K562 (cell line): Measurements from ENCODE around the gene IGFBP7. TPM values are rescaled to one million over a fixed set of nuclear protein-coding genes. Genes with fewer than 3 reads are reported as not detected.

ENCODE experiments used
- ATAC-seq: fragments of 200-7000 bp; cut with Tn5 transposase; 3 replicates; pipeline ENCODE4 v1.9.1; 2020; ENCODE audit warnings: moderate library complexity
- BruUV-seq: library from RNA; stranded (reverse); fragments of 400-500 nt; replicated peaks from 2 replicates; lab custom pipeline; 2021; lab: Mats Ljungman, UMichigan
- CTCF ChIA-PET: fragments of 300-600 bp; formaldehyde crosslinking; extraction: SDS; loops from one replicate; lab custom pipeline; 2021; ENCODE audit warnings: low intra/inter-chr PET ratio; lab: Yijun Ruan, JAX
- POLR2A ChIA-PET: fragments of 300-600, 350-650 bp; sonication (Branson Sonifier 250); formaldehyde crosslinking; extraction: SDS; loops from one replicate; lab custom pipeline; 2021; ENCODE audit warnings: antibody characterized with exemption, inconsistent platforms; lab: Yijun Ruan, JAX
- DNase-seq, 4 experiments: peaks; one replicate each; pipeline versions ENCODE4 v3.0.0 to v3.0.0-alpha.2; 2011 to 2018; ENCODE audit warnings: low spot score in 3 of 4, mixed read lengths in 3 of 4; ENCODE audit errors: extremely low read depth in 1 of 4
- FAIRE-seq: peaks from 2 replicates; lab custom pipeline; 2011; peaks lifted over from hg19 to GRCh38; lab: Jason Lieb, UNC
- H2AFZ ChIP-seq: 2 replicates; pipeline ENCODE4 v1.6.0; 2011; ENCODE audit warnings: low read depth, low read length, control low read depth, inconsistent platforms
- H3K27ac ChIP-seq: fragments of 200-600 bp; 3 replicates; pipeline ENCODE4 v1.8.0; 2011; ENCODE audit warnings: low read depth, mild to moderate bottlenecking, control low read depth, inconsistent platforms, low read length, moderate library complexity, mixed read lengths; ENCODE audit errors: extremely low read depth
- H3K27me3 ChIP-seq, 2 experiments: fragments of 300-600 bp in 1 of 2; 2 replicates in 1 of 2; 3 replicates in 1 of 2; pipeline versions ENCODE4 v1.6.0 to v1.8.0; 2011; ENCODE audit warnings: inconsistent platforms in 2 of 2, low read length in 2 of 2, mild to moderate bottlenecking in 1 of 2, mixed read lengths in 1 of 2, moderate library complexity in 1 of 2; ENCODE audit not compliant: control insufficient read depth in 2 of 2, insufficient read depth in 2 of 2
- H3K36me3 ChIP-seq: fragments of 300-600 bp; 3 replicates; pipeline ENCODE4 v1.8.0; 2011; ENCODE audit warnings: mild to moderate bottlenecking, low read length, inconsistent platforms; ENCODE audit not compliant: control insufficient read depth, insufficient read depth
- H3K4me1 ChIP-seq, 2 experiments: fragments of 200-600 bp in 1 of 2; replicated peaks in 1 of 2; 2 replicates in 1 of 2; 3 replicates in 1 of 2; pipeline versions ENCODE4 v1.5.1 to v1.8.0; 2011; ENCODE audit warnings: inconsistent platforms in 2 of 2, low read length in 2 of 2, mild to moderate bottlenecking in 1 of 2, mixed read lengths in 1 of 2, moderate library complexity in 1 of 2; ENCODE audit not compliant: control insufficient read depth in 2 of 2, insufficient read depth in 2 of 2
- H3K4me2 ChIP-seq: 2 replicates; pipeline ENCODE4 v1.6.1; 2011; ENCODE audit warnings: low read length, control low read depth, inconsistent platforms, mixed read lengths; ENCODE audit not compliant: insufficient read depth
- H3K4me3 ChIP-seq: fragments of 200-600 bp; sonication (generic), shearing (Covaris generic); 2 replicates; pipeline ENCODE4 v1.5.1; 2016; ENCODE audit warnings: control low read depth, inconsistent platforms
- H3K79me2 ChIP-seq: fragments of 200-600 bp; 3 replicates; pipeline ENCODE4 v1.8.0; 2011; ENCODE audit warnings: low read length, inconsistent platforms; ENCODE audit not compliant: control insufficient read depth, insufficient read depth
- H3K9ac ChIP-seq, 2 experiments: 2 replicates each; pipeline versions ENCODE4 v1.6.0 to v1.6.1; 2011; ENCODE audit warnings: low read depth in 2 of 2, low read length in 2 of 2, control low read depth in 1 of 2, inconsistent platforms in 1 of 2, mild to moderate bottlenecking in 1 of 2, mixed read lengths in 1 of 2; ENCODE audit not compliant: insufficient read depth in 1 of 2
- H3K9me1 ChIP-seq: one replicate; pipeline ENCODE4 v1.6.0; 2011; ENCODE audit warnings: inconsistent platforms, mild to moderate bottlenecking, low read length, moderate library complexity; ENCODE audit not compliant: control insufficient read depth, insufficient read depth
- H3K9me3 ChIP-seq: replicated peaks from 2 replicates; pipeline ENCODE4 v1.5.1; 2011; ENCODE audit warnings: low read depth, low read length, inconsistent platforms; ENCODE audit not compliant: control insufficient read depth, insufficient read depth
- H4K20me1 ChIP-seq: replicated peaks from 2 replicates; pipeline ENCODE4 v1.6.1; 2011; ENCODE audit warnings: low read length, inconsistent platforms, mixed read lengths; ENCODE audit not compliant: control insufficient read depth, insufficient read depth
- CBFA2T2 ChIP-seq: fragments of 450-650 bp; conservative IDR thresholded peaks from 2 replicates; pipeline ENCODE4 v1.6.1; 2017; ENCODE audit warnings: mild to moderate bottlenecking
- IRF2 ChIP-seq: sonication (generic); formaldehyde crosslinking; IDR thresholded peaks from 2 replicates; pipeline ENCODE4 v1.8.1; 2022; ENCODE audit warnings: mild to moderate bottlenecking, missing genetic modification reagents
- JUN ChIP-seq, 2 experiments: sonication (generic) in 1 of 2; formaldehyde crosslinking in 1 of 2; IDR thresholded peaks; 2 replicates each; pipeline versions ENCODE4 v1.6.1 to v1.8.0; 2012 to 2022; ENCODE audit warnings: borderline replicate concordance in 2 of 2, mild to moderate bottlenecking in 2 of 2, improper control_type of control experiment in 1 of 2, low read depth in 1 of 2, low read length in 1 of 2, missing genetic modification reagents in 1 of 2
- JUNB ChIP-seq: fragments of 450-650 bp; formaldehyde crosslinking; conservative IDR thresholded peaks from 2 replicates; pipeline ENCODE4 v1.4.0; 2020; ENCODE audit warnings: mild to moderate bottlenecking
- NR4A1 ChIP-seq, 2 experiments: fragments of 250-450 bp in 1 of 2; fragments of 450-650 bp in 1 of 2; sonication (Bioruptor Pico) in 1 of 2; IDR thresholded peaks; 2 replicates each; pipeline versions ENCODE4 v1.4.0 to v1.6.1; 2016 to 2020; ENCODE audit warnings: mild to moderate bottlenecking in 2 of 2, missing compliant biosample characterization in 1 of 2, missing genetic modification characterization in 1 of 2, moderate library complexity in 1 of 2
- THAP7 ChIP-seq: fragments of 250-450 bp; sonication (Bioruptor Pico); IDR thresholded peaks from 2 replicates; pipeline ENCODE4 v1.5.0; 2021
- ZC3H4 ChIP-seq: sonication (generic); formaldehyde crosslinking; IDR thresholded peaks from 2 replicates; pipeline ENCODE4 v1.9.0; 2021; ENCODE audit warnings: missing genetic modification reagents, borderline replicate concordance
- ZNF12 ChIP-seq: sonication (generic); formaldehyde crosslinking; IDR thresholded peaks from 2 replicates; pipeline ENCODE4 v1.4.0; 2020; ENCODE audit warnings: mild to moderate bottlenecking, missing genetic modification reagents
- ZNF23 ChIP-seq: fragments of 250-450 bp; sonication (Bioruptor Pico); IDR thresholded peaks from 2 replicates; pipeline ENCODE4 v1.4.0; 2020; ENCODE audit warnings: mild to moderate bottlenecking
- ZNF668 ChIP-seq: fragments of 250-450 bp; sonication (Bioruptor Pico); IDR thresholded peaks from 2 replicates; pipeline ENCODE4 v1.8.0; 2022; ENCODE audit warnings: mild to moderate bottlenecking, inconsistent platforms
- ZNF79 ChIP-seq: fragments of 250-450 bp; sonication (Bioruptor Pico); IDR thresholded peaks from 2 replicates; pipeline ENCODE4 v1.4.0; 2020; ENCODE audit warnings: low read depth, mild to moderate bottlenecking, moderate library complexity
- WGBS: fragments of 100-300 bp; shearing (Covaris generic); methylation state at CpG from one replicate; pipeline ENCODE4 v1.1.6; 2016; ENCODE audit warnings: low coverage, mixed read lengths; ENCODE audit not compliant: insufficient coverage; ENCODE audit errors: missing lambda C conversion rate; 5-methylcytosine and 5-hydroxymethylcytosine counted together
- in situ Hi-C: fragments of 300-500 bp; cut with MboI; formaldehyde crosslinking; loops from 4 replicates; pipeline ENCODE4 v1.15.0; 2018; ENCODE audit warnings: inconsistent platforms, mixed read lengths
- intact Hi-C: fragments of 100-400 bp; cut with micrococcal nuclease; formaldehyde crosslinking; loops from 2 replicates; pipeline ENCODE4 v1.14.2; 2022
- polyA plus RNA-seq, 8 experiments: library from polyadenylated mRNA; depleted of rRNA in 4 of 8; stranded (reverse) in 5 of 8; unstranded in 3 of 8; fragments of >200 nt; fragmentation: Nextera tagmentation in 2 of 8; fragmentation: Illumina TruSeq in 1 of 8; extraction: Ambion mirVana in 2 of 8; extraction: Trizol in 1 of 8; gene quantifications; 2 replicates each; pipeline versions ENCODE4 v1.2.1 to v1.2.3, GENCODE V29; 2011 to 2014; ENCODE audit warnings: inconsistent platforms in 1 of 8, missing spikeins in 1 of 8
- total RNA-seq, 7 experiments: library from RNA; depleted of rRNA in 6 of 7; stranded (reverse); fragments of >200 nt in 6 of 7; fragmentation: Illumina TruSeq in 2 of 7; extraction: Trizol in 2 of 7; gene quantifications; 2 replicates each; pipeline versions ENCODE4 v1.2.1 to v1.2.3, GENCODE V29; 2011 to 2021; ENCODE audit warnings: low replicate concordance in 1 of 7
- TF ChIP-seq, protein P1 (sequence below): fragments of 450-650 bp; formaldehyde crosslinking; IDR thresholded peaks from 2 replicates; pipeline ENCODE4 v1.4.0; 2020; ENCODE audit warnings: mild to moderate bottlenecking, moderate library complexity

The IGFBP7 gene
- total and polyA plus RNA-seq, 9 of the 15 experiments (the other 6 are each of a cell fraction or from before 2014, with no cell fraction given): 0.27 to 0.49 (median 0.29) TPM; not detected in 6

GRCh38 chr4:57091657-57092162 is 18.5 kb downstream of the IGFBP7 start:
- Histone ChIP-seq H3K27ac (no peak overlapping the region), H3K9me1 (no peaks in the 10 kb centered on the region), H3K36me3 (no peaks in the 10 kb centered on the region), H3K4me3 (no peak overlapping the region), H3K4me1 (no peaks in the 10 kb centered on the region), H2AFZ (no peak overlapping the region), H3K9me3 (no peaks in the 10 kb centered on the region), H3K27me3 (no peaks in the 10 kb centered on the region; a peak in 1 of 5 replicates), H4K20me1 (no peaks in the 10 kb centered on the region), H3K4me2 (no peak overlapping the region), H3K9ac (no peak overlapping the region), H3K79me2 (no peaks in the 10 kb centered on the region)
- TF ChIP-seq IRF2: no peak
- ChIA-PET POLR2A (interaction anchor here (1.4 kb wide), 1 partner anchor 31 kb away, joined by 3 read pairs; no protein-coding TSS in a partner anchor), CTCF (no interaction called here)
- no TSS peak for BruUV-seq
- ATAC-seq (no peak), DNase-seq (no peak), FAIRE-seq (no peak)
- intact Hi-C loops (no loop called here), in situ Hi-C loops (no loop called here)
- WGBS: 0% methylated on average over 3 of the region's 3 CpGs

DNA sequence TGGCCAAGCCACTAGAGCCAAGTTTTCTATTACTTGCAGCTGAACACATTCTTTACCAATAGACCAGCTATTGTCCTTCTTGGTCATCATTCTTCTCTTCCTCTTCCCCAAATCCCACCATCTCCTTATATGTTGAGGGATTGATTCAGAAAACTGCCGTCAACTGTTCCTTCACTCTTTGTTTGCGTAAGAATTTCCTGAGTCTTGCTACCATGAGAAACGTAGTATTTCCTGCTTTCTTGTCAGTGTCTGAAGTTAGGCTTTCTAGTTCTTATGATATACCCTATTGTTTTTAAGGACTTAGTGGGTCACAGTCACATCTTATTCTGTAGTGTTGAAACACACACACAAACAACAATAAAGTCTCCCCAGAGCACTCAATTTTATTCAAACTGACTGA is 20.1 kb downstream of the IGFBP7 start:
- no TSS peak for BruUV-seq
- Histone ChIP-seq H3K4me2 (no peak overlapping the region), H3K79me2 (no peaks in the 10 kb centered on the region), H3K36me3 (no peaks in the 10 kb centered on the region), H3K9ac (no peak overlapping the region), H3K27ac (no peak overlapping the region), H3K4me3 (no peak overlapping the region), H3K27me3 (no peaks in the 10 kb centered on the region; a peak in 1 of 5 replicates), H3K4me1 (no peaks in the 10 kb centered on the region), H3K9me3 (no peaks in the 10 kb centered on the region), H3K9me1 (no peaks in the 10 kb centered on the region), H4K20me1 (no peaks in the 10 kb centered on the region), H2AFZ (no peak overlapping the region)
- no peak for TF ChIP-seq ZNF668 (CRISPR knock-in tag)
- no peak for TF ChIP-seq ZNF23 (CRISPR knock-in tag)
- no peak for TF ChIP-seq THAP7 (CRISPR knock-in tag)
- no peak for TF ChIP-seq ZNF79 (CRISPR knock-in tag)
- no peak for TF ChIP-seq JUNB (CRISPR knock-in tag)
- TF ChIP-seq, protein P1, sequence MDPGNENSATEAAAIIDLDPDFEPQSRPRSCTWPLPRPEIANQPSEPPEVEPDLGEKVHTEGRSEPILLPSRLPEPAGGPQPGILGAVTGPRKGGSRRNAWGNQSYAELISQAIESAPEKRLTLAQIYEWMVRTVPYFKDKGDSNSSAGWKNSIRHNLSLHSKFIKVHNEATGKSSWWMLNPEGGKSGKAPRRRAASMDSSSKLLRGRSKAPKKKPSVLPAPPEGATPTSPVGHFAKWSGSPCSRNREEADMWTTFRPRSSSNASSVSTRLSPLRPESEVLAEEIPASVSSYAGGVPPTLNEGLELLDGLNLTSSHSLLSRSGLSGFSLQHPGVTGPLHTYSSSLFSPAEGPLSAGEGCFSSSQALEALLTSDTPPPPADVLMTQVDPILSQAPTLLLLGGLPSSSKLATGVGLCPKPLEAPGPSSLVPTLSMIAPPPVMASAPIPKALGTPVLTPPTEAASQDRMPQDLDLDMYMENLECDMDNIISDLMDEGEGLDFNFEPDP (CRISPR knock-in tag): no peak
- no peak for TF ChIP-seq JUN (IDR thresholded peaks at IDR 0.05; ENCODE audit: borderline replicate concordance, low read depth, low read length)
- no peak for TF ChIP-seq JUN (CRISPR knock-in tag; IDR thresholded peaks at IDR 0.05; ENCODE audit: borderline replicate concordance)
- no peak for TF ChIP-seq NR4A1 (CRISPR knock-in tag; IDR thresholded peaks at IDR 0.05)
- TF ChIP-seq NR4A1 (tag; IDR thresholded peaks at IDR 0.05): no peak
- no peak for TF ChIP-seq ZC3H4
- no peak for TF ChIP-seq CBFA2T2
- no peak for TF ChIP-seq ZNF12
- in situ Hi-C loops: no loop called here
- DNase-seq (no peak), FAIRE-seq (no peak), ATAC-seq (no peak)
- WGBS: 6% methylated on average over 3 of the region's 3 CpGs
- ChIA-PET CTCF (no interaction called here), POLR2A (no interaction called here)
- intact Hi-C loops: no loop called here
